Subcutaneous abdominal adipose tissue (tissue), 5 donors: Measurements from ENCODE around the gene PODNL1.

Source experiments
- H3K27ac ChIP-seq: one replicate; pipeline ENCODE4 v1.7.0; 2013; ENCODE audit warnings: low read depth, mild to moderate bottlenecking, inconsistent platforms, low read length, moderate library complexity
- H3K27me3 ChIP-seq, 5 donors: one replicate each; pipeline ENCODE4 v1.7.0; 2013; ENCODE audit warnings: low read length in 5 of 5, inconsistent platforms in 1 of 5; ENCODE audit not compliant: control insufficient read depth in 5 of 5, insufficient read depth in 4 of 5
- H3K36me3 ChIP-seq, 5 donors: one replicate each; pipeline ENCODE4 v1.7.0; 2013; ENCODE audit warnings: low read length in 5 of 5; ENCODE audit not compliant: control insufficient read depth in 5 of 5, insufficient read depth in 5 of 5
- H3K4me1 ChIP-seq, 5 donors: one replicate each; pipeline ENCODE4 v1.7.0; 2013; ENCODE audit warnings: low read length in 5 of 5, mild to moderate bottlenecking in 3 of 5, moderate library complexity in 1 of 5; ENCODE audit not compliant: control insufficient read depth in 5 of 5, insufficient read depth in 5 of 5
- H3K4me3 ChIP-seq, 5 donors: one replicate each; pipeline ENCODE4 v1.7.0; 2013; ENCODE audit warnings: low read length in 5 of 5, low read depth in 1 of 5
- H3K9ac ChIP-seq, 5 donors: one replicate each; pipeline ENCODE4 v1.7.0; 2013; ENCODE audit warnings: low read length in 5 of 5, mild to moderate bottlenecking in 4 of 5, moderate library complexity in 3 of 5
- H3K9me3 ChIP-seq, 5 donors: one replicate each; pipeline ENCODE4 v1.7.0; 2013; ENCODE audit warnings: low read length in 5 of 5; ENCODE audit not compliant: control insufficient read depth in 5 of 5
- donor health status: healthy.
- donor health status: healthy.
- donor health status: healthy.
- donor health status: healthy.
- donor health status: healthy.

PODNL1 gene

GRCh38 chr19:13938301-13939064 is at the start of gene PODNL1:
TSS of gene PODNL1 (minus strand) at chr19:13938417. CDS start at chr19:13938181, 236 bp downstream.
- no peaks in the 10 kb centered on the region for H3K9me3 ChIP-seq
- no peak within 1 kb of the TSS for H3K4me3 ChIP-seq
- peaks cover 0 to 13% (median 0%) of the 10 kb centered on the region in 5 donors for H3K4me1 ChIP-seq
- H3K27me3 ChIP-seq, result peaks cover 5 to 33% (median 27%) of the 10 kb centered on the region in 5 donors
- no peaks in the 10 kb centered on the region for H3K36me3 ChIP-seq
- no peak within 1 kb of the TSS for H3K9ac ChIP-seq
- H3K27ac ChIP-seq, result no peak within 1 kb of the TSS

GRCh38 chr19:13987101-13987890 is 49.1 kb upstream of the PODNL1 start:
- Histone ChIP-seq H3K27ac (peak overlapping the region; percentile 81), H3K4me3 (peak overlapping the region in 2 of 5 donors; percentile 40 to 53), H3K9me3 (no peaks in the 10 kb centered on the region), H3K9ac (peak overlapping the region; percentile 19 to 78 (median 51)), H3K36me3 (peaks cover 0 to 34% (median 18%) of the 10 kb centered on the region in 5 donors), H3K4me1 (peaks cover 1 to 33% (median 23%) of the 10 kb centered on the region in 5 donors), H3K27me3 (no peaks in the 10 kb centered on the region)

DNA sequence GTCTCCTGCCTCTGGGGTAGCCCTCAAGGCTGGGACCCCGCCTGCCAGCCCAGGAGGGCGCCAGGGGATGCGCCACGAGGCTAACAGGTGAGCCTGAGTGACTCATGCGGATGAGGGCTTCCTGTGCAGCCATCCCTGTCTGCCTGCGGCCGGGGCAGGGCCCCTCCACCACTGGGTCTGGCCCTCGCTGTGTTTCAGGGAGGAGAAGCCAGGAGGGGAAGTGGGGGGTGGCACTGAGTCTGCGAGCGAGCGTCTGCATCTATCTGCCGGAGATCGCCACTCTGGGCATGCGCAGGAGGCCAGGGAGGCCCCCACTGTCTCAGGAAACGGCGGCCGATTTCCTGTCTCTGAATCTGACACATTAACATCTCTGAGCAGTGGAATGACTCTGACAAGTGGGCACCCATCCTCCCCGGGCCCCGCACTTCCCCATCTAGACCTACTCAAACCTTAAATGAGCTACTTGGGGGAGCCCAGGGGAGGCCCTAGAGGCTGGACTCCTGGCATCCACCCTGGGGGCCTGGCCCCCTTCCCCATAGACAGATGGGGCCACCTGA is 48.2 kb upstream of the PODNL1 start:
- H3K9me3 ChIP-seq, result no peaks in the 10 kb centered on the region
- peaks cover 0 to 30% (median 17%) of the 10 kb centered on the region in 5 donors for H3K36me3 ChIP-seq
- H3K4me1 ChIP-seq, result peaks cover 1 to 39% (median 23%) of the 10 kb centered on the region in 5 donors
- peak overlapping the region; percentile 81 for H3K27ac ChIP-seq
- peak overlapping the region in 4 of 5 donors; percentile 19 to 78 (median 57) for H3K9ac ChIP-seq
- peak overlapping the region in 3 of 5 donors; percentile 30 to 53 (median 40) for H3K4me3 ChIP-seq
- H3K27me3 ChIP-seq, result no peaks in the 10 kb centered on the region

DNA sequence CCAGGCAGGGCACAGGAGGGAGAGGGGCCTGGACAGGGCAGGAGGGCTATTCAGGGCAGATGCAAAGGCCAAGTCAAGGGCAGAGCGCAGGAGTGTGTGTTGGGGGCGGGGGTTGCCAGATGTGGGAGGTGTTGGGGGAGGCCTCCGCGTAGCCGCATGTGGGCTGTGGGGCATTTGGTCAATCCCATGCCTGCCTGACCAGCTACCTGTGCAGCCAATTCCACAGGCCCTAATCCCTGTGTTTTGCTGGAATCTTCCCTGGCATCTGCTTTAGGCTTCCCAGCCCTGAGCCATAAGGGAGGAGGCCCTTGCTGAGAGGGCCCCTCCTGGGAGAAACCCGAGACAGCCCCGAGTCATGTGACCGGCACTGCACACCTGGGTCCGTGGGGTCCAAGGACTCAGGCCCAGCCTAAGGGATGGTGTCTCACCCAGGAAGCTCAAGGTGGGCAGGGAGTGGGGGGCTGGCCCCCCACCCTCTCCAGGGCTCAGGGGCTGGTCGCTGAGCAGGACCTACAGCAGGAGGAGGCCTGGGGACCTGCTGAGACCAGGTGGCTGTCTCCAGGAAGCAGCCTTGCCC is 47.6 kb upstream of the PODNL1 start:
- Histone ChIP-seq H3K9me3 (no peaks in the 10 kb centered on the region), H3K4me1 (peaks cover 1 to 39% (median 23%) of the 10 kb centered on the region in 5 donors), H3K4me3 (peak overlapping the region in 3 of 5 donors; percentile 30 to 53 (median 40)), H3K27ac (peak overlapping the region; percentile 37), H3K27me3 (no peaks in the 10 kb centered on the region), H3K36me3 (peaks cover 0 to 26% (median 14%) of the 10 kb centered on the region in 5 donors), H3K9ac (peak overlapping the region in 3 of 5 donors; percentile 30 to 58 (median 56))

DNA sequence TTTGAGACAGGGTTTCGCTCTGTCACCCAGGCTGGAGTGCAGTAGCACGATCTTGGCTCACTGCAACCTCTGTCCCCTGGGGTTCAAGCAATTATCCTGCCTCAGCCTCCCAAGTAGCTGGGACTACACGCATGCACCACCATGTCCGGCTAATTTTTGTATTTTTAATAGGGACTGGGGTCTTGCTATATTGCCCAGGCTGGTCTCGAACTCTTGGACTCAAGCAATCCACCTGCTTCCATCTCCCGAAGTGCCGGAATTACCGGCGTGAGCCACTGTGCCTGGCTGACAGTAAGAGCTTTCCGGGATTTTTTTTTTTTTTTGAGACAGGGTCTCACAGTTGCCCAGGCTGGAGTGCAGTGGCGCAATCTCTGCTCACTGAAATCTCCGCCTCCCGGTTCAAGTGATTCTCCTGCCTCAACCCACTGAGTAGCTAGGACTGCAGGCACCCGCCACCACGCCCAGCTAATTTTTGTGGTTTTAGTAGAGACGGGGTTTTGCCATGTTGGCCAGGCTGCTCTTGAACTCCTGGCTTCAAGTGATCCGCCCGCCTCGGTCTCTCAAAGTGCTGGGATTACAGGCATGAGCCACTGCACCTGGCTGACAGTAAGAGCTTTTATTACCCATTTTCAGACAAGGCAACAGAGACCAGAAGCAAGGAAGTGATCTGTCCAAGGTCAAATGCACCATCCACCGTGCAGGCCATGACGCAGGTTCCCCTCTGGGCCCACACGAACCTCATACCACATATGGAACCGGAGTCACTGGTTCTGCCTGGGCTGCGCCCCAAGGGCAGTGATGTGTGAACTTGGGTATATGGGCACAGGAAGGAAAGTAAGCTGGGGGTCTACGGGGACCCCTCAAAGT is 46.9 kb upstream of the PODNL1 start:
- H3K27ac ChIP-seq, result no peak overlapping the region
- peaks cover 1 to 39% (median 23%) of the 10 kb centered on the region in 5 donors for H3K4me1 ChIP-seq
- peaks cover 0 to 30% (median 17%) of the 10 kb centered on the region in 5 donors for H3K36me3 ChIP-seq
- no peak overlapping the region for H3K4me3 ChIP-seq
- H3K27me3 ChIP-seq, result no peaks in the 10 kb centered on the region
- H3K9ac ChIP-seq, result no peak overlapping the region
- no peaks in the 10 kb centered on the region for H3K9me3 ChIP-seq

GRCh38 chr19:13984186-13984585 is 46.0 kb upstream of the PODNL1 start:
- Histone ChIP-seq H3K36me3 (peaks cover 0 to 31% (median 16%) of the 10 kb centered on the region in 5 donors), H3K27ac (no peak overlapping the region), H3K9ac (no peak overlapping the region), H3K9me3 (no peaks in the 10 kb centered on the region), H3K27me3 (peaks cover 0 to 3% (median 0%) of the 10 kb centered on the region in 5 donors), H3K4me1 (peaks cover 1 to 48% (median 30%) of the 10 kb centered on the region in 5 donors), H3K4me3 (no peak overlapping the region)

DNA sequence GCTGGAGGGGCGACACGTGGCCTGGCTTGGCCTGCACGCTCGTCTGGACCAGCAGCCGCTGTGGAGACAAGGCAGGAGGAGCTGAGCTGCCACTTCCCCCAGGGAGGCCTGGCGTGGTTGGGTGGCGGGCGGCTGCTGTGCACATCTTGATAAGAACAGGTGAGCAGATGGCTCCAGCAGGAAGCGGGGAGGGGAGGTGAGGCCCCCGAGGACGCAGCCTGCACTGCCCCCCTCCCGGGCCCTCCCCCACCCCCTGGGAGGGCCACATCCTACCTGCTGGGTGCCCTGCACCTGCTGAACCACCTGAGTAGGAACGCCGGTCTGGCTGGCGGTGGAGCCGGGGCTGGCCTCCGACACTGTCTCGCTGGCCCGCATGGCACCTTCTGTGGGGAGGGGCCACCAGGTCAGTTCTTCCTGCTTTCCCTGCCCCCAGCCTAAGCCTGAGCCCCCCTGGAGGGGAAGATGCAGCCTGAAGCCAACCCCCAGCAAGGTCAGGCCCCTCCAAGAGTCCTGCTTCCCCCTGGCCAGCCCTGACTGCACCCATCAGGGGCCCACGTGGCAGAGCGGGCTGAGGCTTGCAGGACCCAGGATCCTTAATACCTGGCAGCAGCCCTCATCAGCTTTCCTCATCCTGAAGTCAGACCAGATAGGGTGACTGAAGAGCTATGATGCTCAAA is 45.1 kb upstream of the PODNL1 start:
- H3K36me3 ChIP-seq, result peaks cover 0 to 25% (median 15%) of the 10 kb centered on the region in 5 donors
- no peaks in the 10 kb centered on the region for H3K9me3 ChIP-seq
- H3K9ac ChIP-seq, result no peak overlapping the region
- no peak overlapping the region for H3K27ac ChIP-seq
- H3K4me1 ChIP-seq, result peaks cover 1 to 51% (median 34%) of the 10 kb centered on the region in 5 donors
- H3K27me3 ChIP-seq, result peaks cover 0 to 3% (median 0%) of the 10 kb centered on the region in 5 donors
- H3K4me3 ChIP-seq, result no peak overlapping the region

DNA sequence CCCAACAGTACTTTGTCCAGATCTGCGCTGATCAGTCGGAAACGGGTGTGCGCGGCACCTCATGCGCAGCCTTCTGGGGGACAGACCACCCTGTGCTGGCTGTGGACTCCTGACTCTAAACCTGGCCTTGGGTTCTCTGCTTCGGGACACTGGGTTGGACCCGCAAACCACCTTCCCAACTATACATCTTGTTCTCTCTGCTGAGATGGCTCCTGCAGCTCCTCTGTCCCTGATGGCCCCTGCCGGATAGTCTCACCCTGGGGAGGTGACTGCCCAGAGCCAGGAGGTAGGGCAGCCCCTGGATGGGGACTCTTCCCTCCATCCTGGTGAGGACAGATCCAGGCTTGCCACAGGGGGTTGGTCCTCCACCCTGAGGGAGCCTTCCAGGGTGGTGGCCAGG is 44.6 kb upstream of the PODNL1 start:
- no peak overlapping the region for H3K27ac ChIP-seq
- H3K4me3 ChIP-seq, result no peak overlapping the region
- peaks cover 0 to 3% (median 0%) of the 10 kb centered on the region in 5 donors for H3K27me3 ChIP-seq
- no peaks in the 10 kb centered on the region for H3K9me3 ChIP-seq
- peaks cover 1 to 50% (median 36%) of the 10 kb centered on the region in 5 donors for H3K4me1 ChIP-seq
- H3K9ac ChIP-seq, result no peak overlapping the region
- peaks cover 0 to 23% (median 15%) of the 10 kb centered on the region in 5 donors for H3K36me3 ChIP-seq
